Upper lobe of right lung (tissue), 1 donor: ENCODE measurements around the gene PRRT2. TPM values are rescaled to one million over a fixed set of nuclear protein-coding genes. Genes with fewer than 3 reads are reported as not detected.

ENCODE experiments used
- ATAC-seq: fragments of 200-7000 bp; cut with Tn5 transposase; one replicate; pipeline ENCODE4 v1.9.1; 2020; ENCODE audit warnings: mild to moderate bottlenecking, moderate library complexity
- DNase-seq: peaks from one replicate; pipeline ENCODE4 v3.0.0-alpha.2; 2020
- H3K27ac ChIP-seq: fragments of 200-600 bp; one replicate; pipeline ENCODE4 v1.8.0; 2022
- H3K27me3 ChIP-seq: fragments of 200-600 bp; one replicate; pipeline ENCODE4 v1.8.0; 2022; ENCODE audit warnings: mild to moderate bottlenecking
- H3K36me3 ChIP-seq: fragments of 200-600 bp; one replicate; pipeline ENCODE4 v1.8.0; 2022
- H3K4me1 ChIP-seq: fragments of 200-600 bp; one replicate; pipeline ENCODE4 v1.8.0; 2022
- H3K4me3 ChIP-seq: fragments of 200-600 bp; one replicate; pipeline ENCODE4 v1.8.0; 2022; ENCODE audit warnings: mild to moderate bottlenecking
- H3K9me3 ChIP-seq: fragments of 200-600 bp; one replicate; pipeline ENCODE4 v1.8.0; 2022
- CTCF ChIP-seq: fragments of 200-600 bp; IDR thresholded peaks from one replicate; pipeline ENCODE4 v1.8.0; 2022; ENCODE audit warnings: antibody characterized with exemption
- intact Hi-C: fragments of 100-400 bp; cut with DNase I; formaldehyde crosslinking; loops from one replicate; pipeline ENCODE4 v1.11.0; 2022
- long read RNA-seq: library from polyadenylated mRNA; unstranded; transcript quantifications from one replicate; pipeline ENCODE4 v2.0.0, GENCODE V29; 2021
- total RNA-seq: library from RNA; stranded (reverse); fragmentation: NEBNext Ultra II Directional; extraction: Animal tissue kit (Norgen Biotek cat#: 25700); gene quantifications from one replicate; pipeline ENCODE4 v1.2.1, GENCODE V29; 2021
- donor health status: DM: no; HTN: yes; CAD: no; lungs with severe emphysema.

PRRT2 gene
- total RNA-seq = 2.7 TPM
- long read RNA-seq, partial matches to known transcripts = 0 of 31 reads
- long read RNA-seq, other reads (novel, unspliced or antisense) = 31 of 31 reads

- Histone ChIP-seq H3K4me1 (peaks cover 50% of the 10 kb centered on the region), H3K27ac (peak within 1 kb of the TSS; percentile 77), H3K36me3 (peaks cover 21% of the 10 kb centered on the region), H3K9me3 (no peaks in the 10 kb centered on the region), H3K27me3 (no peaks in the 10 kb centered on the region), H3K4me3 (peak within 1 kb of the TSS; percentile 54)
- TF ChIP-seq CTCF = no peak
- no peak for DNase-seq
- intact Hi-C loops = no loop called here
- ATAC-seq = no peak
Observed at GRCh38 chr16:29811896-29812665, at the start of gene PRRT2. TSS of gene PRRT2 (plus strand) at chr16:29812193. CDS start at chr16:29813055, 862 bp downstream.

- ATAC-seq = no peak
- Histone ChIP-seq H3K4me3 (no peak overlapping the region), H3K4me1 (no peaks in the 10 kb centered on the region), H3K27me3 (no peaks in the 10 kb centered on the region), H3K36me3 (no peaks in the 10 kb centered on the region), H3K27ac (no peak overlapping the region), H3K9me3 (no peaks in the 10 kb centered on the region)
- TF ChIP-seq CTCF = no peak
- DNase-seq = no peak
- intact Hi-C loops = no loop called here
Observed at GRCh38 chr16:29763326-29763725, 48.7 kb upstream of the PRRT2 start.

- H3K9me3 ChIP-seq = no peaks in the 10 kb centered on the region
- DNase-seq (peak; percentile 89), ATAC-seq (peak; percentile 87)
- TF ChIP-seq CTCF = no peak
- no peaks in the 10 kb centered on the region for H3K4me1 ChIP-seq
- no peak overlapping the region for H3K27ac ChIP-seq
- H3K27me3 ChIP-seq = no peaks in the 10 kb centered on the region
- intact Hi-C loops = no loop called here
- H3K36me3 ChIP-seq = no peaks in the 10 kb centered on the region
- no peak overlapping the region for H3K4me3 ChIP-seq
Observed at GRCh38 chr16:29765167-29766032, 46.6 kb upstream of the PRRT2 start.

- intact Hi-C loops = no loop called here
- Histone ChIP-seq H3K9me3 (no peaks in the 10 kb centered on the region), H3K36me3 (no peaks in the 10 kb centered on the region), H3K27me3 (no peaks in the 10 kb centered on the region), H3K27ac (no peak overlapping the region), H3K4me3 (no peak overlapping the region), H3K4me1 (no peaks in the 10 kb centered on the region)
- DNase-seq (no peak), ATAC-seq (no peak)
- no peak for TF ChIP-seq CTCF
Observed at GRCh38 chr16:29766571-29766970, 45.4 kb upstream of the PRRT2 start.

GRCh38 chr16:29767062-29767461, 44.9 kb upstream of the PRRT2 start:
- DNase-seq (no peak), ATAC-seq (no peak)
- intact Hi-C loops = no loop called here
- H3K36me3 ChIP-seq = no peaks in the 10 kb centered on the region
- no peaks in the 10 kb centered on the region for H3K4me1 ChIP-seq
- no peaks in the 10 kb centered on the region for H3K9me3 ChIP-seq
- H3K4me3 ChIP-seq = no peak overlapping the region
- no peaks in the 10 kb centered on the region for H3K27me3 ChIP-seq
- H3K27ac ChIP-seq = no peak overlapping the region
- TF ChIP-seq CTCF = no peak
